ENCODE results near the gene APAF1. TPM values are rescaled to one million over a fixed set of nuclear protein-coding genes. Genes with fewer than 3 reads are reported as not detected.

The APAF1 gene
- total RNA-seq, 1 donor from 2014 or later, result 24.3 TPM

DNA sequence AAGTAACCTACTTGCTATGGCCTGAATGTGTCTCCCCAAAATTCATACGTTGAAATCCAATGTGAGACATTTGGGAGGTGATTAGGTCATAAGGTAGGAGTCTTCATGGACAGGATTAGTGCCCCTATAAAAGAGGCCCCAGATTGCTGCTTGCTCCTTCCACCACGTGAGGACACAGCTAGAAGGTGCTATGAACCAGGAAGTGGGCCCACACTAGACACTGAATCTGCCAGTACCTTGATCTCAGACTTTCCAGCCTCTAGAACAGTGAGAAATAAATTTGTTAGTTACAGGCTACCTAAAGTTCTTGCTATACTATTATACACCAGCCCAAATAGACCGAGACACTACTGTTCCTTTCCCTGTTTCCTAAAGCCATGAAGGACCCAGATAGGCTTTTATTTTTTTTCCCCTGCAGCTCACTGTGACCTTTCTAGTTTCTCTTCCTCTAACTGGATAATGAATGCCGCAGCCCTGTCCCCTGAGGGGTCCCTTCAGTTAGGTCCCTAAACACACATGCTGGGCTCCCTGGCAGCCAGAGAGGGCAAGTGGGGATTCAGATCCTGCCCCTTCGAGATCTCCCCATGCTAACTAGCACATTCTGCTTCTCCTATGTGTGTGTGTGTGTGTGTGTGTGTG lies 32.3 kb upstream of the APAF1 start:
- H3K27ac ChIP-seq, result no peak overlapping the region
- H3K4me3 ChIP-seq, result no peak overlapping the region
- H3K9me3 ChIP-seq, result no peaks in the 10 kb centered on the region
- no peaks in the 10 kb centered on the region for H3K27me3 ChIP-seq (ENCODE audit: low read depth)
- H3K36me3 ChIP-seq, result no peaks in the 10 kb centered on the region
- intact Hi-C loops (cut with DNase I), result no loop called here
- peak in 1 of 2 donors; percentile 51 for ATAC-seq
- H3K4me1 ChIP-seq, result no peaks in the 10 kb centered on the region
- no peak for DNase-seq
- TF ChIP-seq, protein P1, sequence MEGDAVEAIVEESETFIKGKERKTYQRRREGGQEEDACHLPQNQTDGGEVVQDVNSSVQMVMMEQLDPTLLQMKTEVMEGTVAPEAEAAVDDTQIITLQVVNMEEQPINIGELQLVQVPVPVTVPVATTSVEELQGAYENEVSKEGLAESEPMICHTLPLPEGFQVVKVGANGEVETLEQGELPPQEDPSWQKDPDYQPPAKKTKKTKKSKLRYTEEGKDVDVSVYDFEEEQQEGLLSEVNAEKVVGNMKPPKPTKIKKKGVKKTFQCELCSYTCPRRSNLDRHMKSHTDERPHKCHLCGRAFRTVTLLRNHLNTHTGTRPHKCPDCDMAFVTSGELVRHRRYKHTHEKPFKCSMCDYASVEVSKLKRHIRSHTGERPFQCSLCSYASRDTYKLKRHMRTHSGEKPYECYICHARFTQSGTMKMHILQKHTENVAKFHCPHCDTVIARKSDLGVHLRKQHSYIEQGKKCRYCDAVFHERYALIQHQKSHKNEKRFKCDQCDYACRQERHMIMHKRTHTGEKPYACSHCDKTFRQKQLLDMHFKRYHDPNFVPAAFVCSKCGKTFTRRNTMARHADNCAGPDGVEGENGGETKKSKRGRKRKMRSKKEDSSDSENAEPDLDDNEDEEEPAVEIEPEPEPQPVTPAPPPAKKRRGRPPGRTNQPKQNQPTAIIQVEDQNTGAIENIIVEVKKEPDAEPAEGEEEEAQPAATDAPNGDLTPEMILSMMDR (IDR thresholded peaks at IDR 0.05), result no peak

DNA sequence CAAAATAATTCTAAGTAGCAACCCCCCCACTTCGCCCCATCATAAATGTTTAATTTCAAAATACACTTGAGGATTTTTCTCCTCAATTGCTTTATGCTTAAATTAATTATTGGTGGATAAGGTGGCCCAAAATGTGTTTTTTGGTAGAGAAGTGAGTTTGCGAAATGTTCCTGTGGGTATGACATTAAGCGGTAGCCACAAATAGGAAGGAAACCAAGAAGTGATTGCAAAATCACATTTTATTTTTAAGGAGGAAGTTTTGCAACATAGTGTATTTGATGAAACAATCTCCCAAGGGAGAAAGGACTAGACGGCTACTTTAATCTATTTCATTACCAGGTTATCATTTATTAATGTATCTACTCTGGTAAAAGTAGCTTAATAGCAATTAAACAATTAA lies 26.1 kb upstream of the APAF1 start:
- ATAC-seq, result peak; percentile 68 to 86
- DNase-seq, result no peak
- intact Hi-C loops (cut with DNase I), result no loop called here

DNA sequence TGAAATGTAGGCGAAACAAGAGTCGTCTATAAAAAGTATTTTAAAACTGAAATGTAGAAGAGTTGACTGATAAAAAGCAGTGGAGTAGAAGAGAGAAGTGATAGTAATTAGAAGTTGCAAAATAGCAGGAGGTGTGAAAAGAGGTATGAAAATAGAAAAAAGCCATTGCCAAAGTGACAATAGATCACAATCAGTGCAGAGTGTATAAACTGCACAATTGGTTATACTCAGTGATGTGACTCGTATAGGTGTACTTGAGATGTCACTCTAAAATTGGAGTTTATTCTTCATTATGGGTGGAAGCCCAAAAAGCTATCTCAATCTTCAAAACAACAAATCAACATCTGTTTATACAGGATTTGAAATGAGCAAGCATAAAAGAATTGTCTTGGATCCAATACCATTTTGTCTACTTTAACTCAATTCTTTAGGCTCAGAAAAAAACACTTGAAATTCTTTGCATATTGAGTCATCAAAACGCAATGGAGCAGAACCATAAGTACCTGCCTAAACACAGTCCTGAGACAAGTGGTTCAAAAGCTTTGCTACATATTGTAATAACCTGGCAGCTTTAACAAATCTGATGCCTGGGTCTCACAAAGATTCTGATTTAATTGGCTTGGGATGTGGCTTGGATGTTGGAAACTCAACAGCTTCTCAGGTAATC lies 9.3 kb upstream of the APAF1 start:
- no peak for DNase-seq
- intact Hi-C loops (cut with DNase I), result no loop called here
- TF ChIP-seq, protein P1 (IDR thresholded peaks at IDR 0.05), result no peak
- H3K27me3 ChIP-seq (ENCODE audit: low read depth), result no peaks in the 10 kb centered on the region
- no peak overlapping the region for H3K4me3 ChIP-seq
- H3K4me1 ChIP-seq, result peaks cover 8% of the 10 kb centered on the region
- ATAC-seq, result peak; percentile 85 to 94
- H3K9me3 ChIP-seq, result no peaks in the 10 kb centered on the region
- peaks cover 13% of the 10 kb centered on the region for H3K36me3 ChIP-seq
- no peak overlapping the region for H3K27ac ChIP-seq

More for the DNA sequence above, 26.1 kb upstream of the APAF1 start:
- Histone ChIP-seq H3K27ac (no peak overlapping the region), H3K27me3 (ENCODE audit: low read depth) (no peaks in the 10 kb centered on the region), H3K4me3 (no peak overlapping the region), H3K9me3 (no peaks in the 10 kb centered on the region), H3K36me3 (no peaks in the 10 kb centered on the region), H3K4me1 (peaks cover 10% of the 10 kb centered on the region)
- TF ChIP-seq, protein P1 (IDR thresholded peaks at IDR 0.05), result no peak

DNA sequence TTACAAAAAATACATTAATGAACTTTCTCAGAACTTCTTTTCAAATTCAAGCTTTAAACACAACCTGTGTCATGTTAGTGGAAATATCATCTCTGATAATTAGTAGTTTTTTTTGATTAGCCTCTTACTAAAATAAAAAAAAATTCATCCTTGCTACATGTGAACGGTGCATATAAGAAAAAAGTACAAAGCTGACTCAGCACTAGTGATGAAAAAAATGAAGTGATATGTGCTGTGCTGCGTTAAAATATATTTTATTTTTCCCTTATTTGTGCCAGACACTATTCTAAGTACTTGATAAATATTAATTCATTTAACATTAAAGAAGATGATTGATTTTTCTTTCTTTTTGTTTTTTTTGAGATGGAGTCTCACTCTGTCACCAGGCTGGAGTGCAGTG lies 8.0 kb upstream of the APAF1 start:
- peaks cover 13% of the 10 kb centered on the region for H3K36me3 ChIP-seq
- intact Hi-C loops (cut with DNase I), result no loop called here
- ATAC-seq (no peak), DNase-seq (no peak)
- peaks cover 8% of the 10 kb centered on the region for H3K4me1 ChIP-seq
- H3K9me3 ChIP-seq, result no peaks in the 10 kb centered on the region
- no peak overlapping the region for H3K27ac ChIP-seq
- no peaks in the 10 kb centered on the region for H3K27me3 ChIP-seq (ENCODE audit: low read depth)
- TF ChIP-seq, protein P1 (IDR thresholded peaks at IDR 0.05), result no peak
- H3K4me3 ChIP-seq, result no peak overlapping the region

DNA sequence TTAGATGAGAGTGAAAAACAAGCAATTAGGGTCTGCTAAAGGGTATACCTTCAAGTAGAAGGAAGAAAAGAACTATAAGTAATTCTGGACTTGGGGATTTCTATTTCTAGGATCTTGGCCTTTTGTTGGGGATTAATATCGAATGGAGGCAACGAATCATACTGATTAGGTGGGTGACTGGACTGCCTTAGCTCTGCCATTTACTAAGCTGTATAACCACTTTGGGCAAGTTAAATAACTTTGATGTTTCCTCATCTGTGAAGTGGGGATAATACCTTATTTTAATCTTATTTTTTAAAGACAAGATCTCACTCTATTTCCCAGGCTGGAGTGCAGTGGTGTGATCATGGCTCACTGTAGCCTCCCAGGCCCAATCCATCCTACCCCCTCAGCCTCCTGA lies 7.1 kb upstream of the APAF1 start:
- Histone ChIP-seq H3K9me3 (no peaks in the 10 kb centered on the region), H3K4me3 (no peak overlapping the region), H3K4me1 (peaks cover 12% of the 10 kb centered on the region), H3K36me3 (peaks cover 8% of the 10 kb centered on the region), H3K27ac (no peak overlapping the region), H3K27me3 (ENCODE audit: low read depth) (no peaks in the 10 kb centered on the region)
- DNase-seq (no peak), ATAC-seq (no peak)
- TF ChIP-seq, protein P1 (IDR thresholded peaks at IDR 0.05), result no peak
- intact Hi-C loops (cut with DNase I), result no loop called here

Measured in lower lobe of right lung (tissue), 2 donors.